Right lung (tissue), 5 donors: ENCODE data around the gene ARHGAP35. TPM values are rescaled to one million over a fixed set of nuclear protein-coding genes. Genes with fewer than 3 reads are reported as not detected.
A peak's percentile ranks its signal among the peaks of the same experiment; 100 is the strongest.
"Not testable (repeated sequence)": the region's sequence is repeated elsewhere in the genome, so short reads cannot be mapped to it uniquely, and the experiment has no call there.

ENCODE experiments used
- DNase-seq, 2 donors: peaks; one replicate each; pipeline ENCODE4 v3.0.0-alpha.2; 2013
- polyA plus RNA-seq, 5 donors: library from polyadenylated mRNA; unstranded; fragments of 120-200 nt; gene quantifications; one replicate each; pipeline versions ENCODE4 v1.2.1 to v1.2.3, GENCODE V29; 2013; ENCODE audit warnings: inconsistent platforms in 1 of 5, low replicate concordance in 1 of 5; ENCODE audit not compliant: insufficient read length in 5 of 5, insufficient read depth in 1 of 5

ARHGAP35 gene
- polyA plus RNA-seq, 5 donors = 36.7 to 45.7 (median 41.0) TPM

DNA sequence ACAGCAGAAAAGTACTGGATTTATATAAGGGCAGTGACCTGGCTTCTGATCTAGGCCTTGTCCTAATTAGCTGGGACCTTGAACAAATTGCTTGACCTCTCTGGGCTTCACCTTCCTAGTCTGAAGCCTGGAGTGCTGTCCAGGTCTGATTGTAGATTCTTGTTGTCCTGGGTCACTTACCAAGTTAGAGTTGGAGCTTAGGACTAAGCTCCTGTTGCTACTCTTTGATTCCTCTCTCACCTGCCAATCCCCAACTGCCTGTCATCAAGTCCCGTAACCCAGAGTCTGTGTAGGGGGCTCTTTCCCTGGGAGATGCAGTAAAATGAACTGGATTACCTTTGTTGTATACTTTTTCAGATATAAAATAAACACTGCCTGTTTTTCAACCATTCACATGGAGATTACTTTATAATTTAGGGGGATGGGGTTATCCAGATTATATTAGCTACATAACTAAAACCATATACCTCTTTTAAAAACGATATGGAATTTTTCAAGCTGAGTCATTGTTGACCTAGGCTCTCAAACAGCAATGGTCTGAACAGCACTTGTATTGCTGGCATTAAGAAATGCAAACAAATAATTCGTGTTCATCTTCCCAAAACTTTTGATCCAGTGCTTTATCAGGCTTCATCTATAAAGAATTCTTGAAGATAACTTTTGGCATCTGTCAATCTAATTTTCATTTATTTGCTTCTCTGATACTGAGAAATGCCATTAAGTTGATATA is 5.8 kb downstream of the ARHGAP35 start:
- no peak for DNase-seq

DNA sequence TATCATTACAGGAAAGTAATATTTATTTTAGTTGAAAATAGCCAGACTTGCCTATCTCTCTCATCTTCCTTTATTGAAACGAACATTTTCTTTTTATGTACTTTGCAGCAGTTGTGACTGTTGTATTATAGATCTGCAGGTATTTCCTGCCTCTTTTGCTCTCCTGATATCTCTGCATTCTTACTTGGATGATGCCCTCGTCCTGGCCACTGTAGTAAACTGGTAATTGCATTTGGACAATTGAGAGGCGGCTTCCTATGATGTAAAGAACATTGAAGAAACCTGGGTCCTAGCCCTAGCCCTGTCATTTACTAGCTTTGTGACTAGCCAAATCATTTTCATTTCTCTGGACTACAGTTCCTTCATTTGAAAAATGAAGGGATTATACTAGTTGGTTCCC is 6.4 kb downstream of the ARHGAP35 start:
- no peak for DNase-seq

DNA sequence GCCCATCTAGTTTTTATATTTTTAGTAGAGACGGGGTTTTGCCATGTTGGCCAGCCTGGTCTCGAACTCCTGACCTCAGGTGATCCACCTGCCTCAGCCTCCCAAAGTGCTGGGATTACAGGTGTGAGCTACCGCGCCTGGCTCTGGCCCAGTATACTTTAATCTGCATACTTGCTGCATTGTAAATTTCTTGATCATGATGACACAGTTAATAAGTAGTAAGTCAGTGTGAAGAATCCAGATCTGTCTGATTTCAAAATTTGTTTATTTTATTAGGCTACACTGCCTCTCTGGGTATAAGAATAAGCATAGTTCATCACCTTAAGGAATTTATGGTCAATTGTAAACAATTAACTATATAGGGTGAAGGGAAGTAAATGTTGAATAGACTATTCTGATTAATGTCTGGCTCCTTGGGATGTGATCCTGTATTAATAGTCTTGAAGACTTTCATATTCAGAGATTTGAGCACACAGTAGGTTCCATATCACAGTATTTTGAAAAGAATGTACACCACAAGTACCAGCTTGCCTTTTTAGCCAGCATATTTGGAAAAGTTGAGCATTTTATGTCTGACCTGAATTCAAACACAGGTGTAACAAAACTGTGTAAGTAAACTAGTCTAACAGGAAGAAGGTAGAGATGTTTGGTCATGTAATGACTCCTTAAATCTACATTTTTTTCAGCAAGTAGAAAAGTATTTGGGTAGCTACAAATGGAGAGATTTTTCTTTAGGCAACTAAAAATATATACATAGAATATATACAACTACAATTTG is 7.4 kb downstream of the ARHGAP35 start:
- no peak for DNase-seq

DNA sequence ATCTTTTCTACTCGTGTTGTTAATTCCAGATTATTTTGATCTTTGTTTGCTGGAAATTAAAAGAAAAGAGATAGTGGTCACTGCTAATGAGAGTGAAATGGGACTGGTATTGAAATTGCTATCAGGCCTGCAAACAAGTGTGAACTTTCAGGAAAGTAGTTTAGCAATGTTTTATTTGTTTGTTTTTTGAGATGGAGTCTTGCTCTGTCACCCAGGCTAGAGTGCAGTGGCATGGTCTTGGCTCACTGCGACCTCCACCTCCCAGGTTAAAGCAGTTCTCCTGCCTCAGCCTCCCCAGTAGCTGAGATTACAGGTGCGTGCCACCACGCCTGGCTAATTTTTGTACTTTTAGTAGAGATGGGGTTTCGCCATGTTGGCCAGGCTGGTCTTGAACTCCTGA is 10.4 kb downstream of the ARHGAP35 start:
- not testable (repeated sequence) for DNase-seq

DNA sequence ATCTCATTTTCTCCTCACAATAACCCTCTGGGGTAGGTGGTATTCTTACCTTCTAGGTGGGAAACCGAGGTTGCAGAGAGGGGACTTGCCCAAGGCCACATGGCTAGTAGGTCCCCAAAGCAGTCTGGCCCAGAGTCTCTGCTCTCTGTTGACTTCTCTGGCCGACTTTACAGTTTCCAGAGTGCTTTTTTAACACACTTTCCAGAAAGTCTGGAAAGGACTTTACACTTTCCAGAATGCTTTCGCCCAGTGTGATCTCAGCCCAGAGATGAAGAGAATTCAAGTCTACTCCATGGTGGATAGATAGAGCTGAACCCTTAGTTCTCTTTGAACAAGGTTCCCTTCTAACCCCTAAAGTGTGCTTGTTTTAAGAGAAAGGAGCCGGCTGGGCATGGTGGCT is 12.2 kb downstream of the ARHGAP35 start:
- DNase-seq = no peak

DNA sequence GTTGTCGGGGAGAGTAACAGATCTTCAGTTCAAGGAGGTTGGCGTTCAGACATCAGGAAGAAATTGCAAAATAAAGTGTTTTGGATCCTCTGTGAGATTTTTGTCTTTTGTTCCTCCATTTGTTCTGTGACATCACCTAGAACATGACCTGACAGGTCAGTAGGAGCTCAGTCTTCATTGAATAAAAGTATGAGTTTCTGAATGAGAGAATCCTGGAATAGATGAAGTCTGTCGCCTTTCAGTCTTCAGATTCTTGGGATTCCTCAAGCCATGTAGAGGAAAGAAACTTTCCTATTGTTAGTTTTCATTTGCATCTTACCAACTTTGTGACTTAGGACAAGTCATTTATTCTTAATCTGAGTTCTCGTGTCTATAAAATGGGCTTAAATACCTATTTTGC is 14.4 kb downstream of the ARHGAP35 start:
- DNase-seq = no peak

DNA sequence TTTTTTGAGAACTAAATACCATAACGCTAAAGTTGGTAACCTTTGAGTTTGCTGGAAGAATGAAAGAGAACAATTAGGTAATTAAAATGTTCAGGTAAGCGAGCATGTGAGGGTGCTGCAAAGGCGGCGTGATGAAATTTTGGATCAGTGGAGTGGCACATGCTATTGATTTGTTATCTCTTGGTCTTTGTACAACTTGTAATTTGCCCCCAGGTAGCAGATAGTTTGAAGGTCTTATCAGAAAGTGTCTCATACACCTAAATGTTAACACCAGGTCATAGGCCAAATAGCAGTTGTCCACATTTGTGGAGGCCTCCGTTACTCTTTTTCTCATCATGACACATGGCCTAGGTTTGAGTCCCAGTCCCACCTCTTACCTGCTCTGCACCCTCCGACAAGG is 14.9 kb downstream of the ARHGAP35 start:
- no peak for DNase-seq

DNA sequence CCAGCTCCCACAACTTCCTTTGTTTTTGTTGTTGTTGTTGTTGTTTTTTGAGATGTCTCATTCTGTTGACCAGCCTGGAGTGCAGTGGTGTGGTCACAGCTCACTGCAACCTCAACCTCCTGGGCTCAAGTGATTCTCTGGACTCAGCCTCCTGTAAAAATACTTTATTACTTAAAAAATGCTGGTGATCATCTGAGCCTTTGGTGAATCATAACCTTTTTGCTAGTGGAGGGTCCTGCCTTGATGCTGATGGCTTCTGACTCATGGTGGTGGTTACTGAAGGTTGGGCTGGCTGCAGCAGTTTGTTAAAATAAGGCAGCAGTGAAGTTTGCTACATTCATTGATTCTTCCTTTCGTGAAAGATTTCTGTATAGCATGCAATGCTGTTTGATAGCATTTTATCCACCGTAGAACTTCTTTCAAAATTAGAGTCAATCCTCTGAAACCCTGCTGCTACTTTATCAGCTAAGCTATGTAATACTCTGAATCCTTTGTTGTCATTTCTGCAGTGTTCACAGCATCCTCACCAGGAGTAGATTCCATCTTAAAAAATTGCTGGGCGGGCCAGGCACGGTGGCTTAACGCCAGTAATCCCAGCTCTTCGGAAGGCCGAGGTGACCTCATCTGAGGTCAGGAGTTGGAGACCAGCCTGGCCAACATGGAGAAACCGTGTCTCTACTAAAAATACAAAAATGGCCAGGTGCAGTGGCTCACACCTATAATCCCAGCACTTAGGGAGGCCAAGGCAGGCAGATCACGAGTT is 18.0 kb downstream of the ARHGAP35 start:
- no peak for DNase-seq

DNA sequence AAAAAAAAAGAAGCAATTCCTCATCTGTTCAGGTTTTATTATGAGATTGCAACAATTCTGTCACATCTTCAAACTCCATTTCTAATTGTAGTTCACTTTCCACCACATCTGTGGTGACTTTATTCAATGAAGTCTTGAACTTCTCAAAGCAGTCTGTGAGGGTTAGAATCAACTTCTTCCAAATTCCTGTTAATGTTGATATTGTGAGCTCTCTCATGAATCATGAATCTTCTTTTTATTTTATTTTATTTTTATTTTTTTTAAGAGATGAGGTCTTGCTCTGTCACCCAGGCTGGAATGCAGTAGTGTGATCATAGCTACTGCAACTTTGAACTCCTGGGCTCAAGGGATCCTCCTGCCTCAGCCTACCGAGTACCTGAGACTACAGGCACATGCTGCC is 19.6 kb downstream of the ARHGAP35 start:
- DNase-seq = no peak

DNA sequence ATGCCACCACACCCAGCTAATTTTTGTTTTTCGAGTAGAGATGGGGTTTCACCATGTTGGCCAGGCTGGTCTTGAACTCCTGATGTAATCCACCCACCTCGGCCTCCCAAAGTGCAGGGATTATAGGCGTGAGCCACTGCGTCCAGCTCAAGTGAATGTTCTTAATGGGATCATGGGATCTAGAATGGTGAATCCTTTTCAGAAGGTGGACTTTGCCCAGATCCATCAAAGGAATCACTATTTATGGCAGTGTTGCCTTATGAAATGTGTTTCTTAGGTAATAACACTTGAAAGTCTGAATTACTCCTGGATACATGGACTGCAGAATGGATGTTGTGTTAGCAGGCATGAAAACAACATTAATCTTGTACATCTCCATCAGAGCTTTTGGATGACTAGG is 20.3 kb downstream of the ARHGAP35 start:
- DNase-seq = no peak

DNA sequence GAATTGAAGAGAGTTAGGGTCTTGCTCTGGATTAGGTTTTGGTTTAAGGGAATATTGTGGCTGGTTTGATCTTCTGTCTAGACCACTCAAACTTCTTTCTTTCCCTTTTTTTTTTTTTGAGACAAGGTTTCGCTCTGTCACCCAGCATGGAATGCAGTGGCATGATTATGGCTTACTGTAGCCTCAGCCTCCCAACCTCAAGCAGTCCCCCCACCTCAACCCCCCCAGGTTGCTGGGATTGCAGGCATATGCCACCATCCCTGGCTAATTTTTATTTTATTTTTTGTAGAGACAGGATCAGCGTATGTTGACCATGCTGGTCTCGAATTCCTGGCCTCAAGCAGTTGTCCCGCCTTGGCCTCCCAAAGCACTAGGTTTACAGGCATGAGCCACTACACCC is 21.2 kb downstream of the ARHGAP35 start:
- no peak for DNase-seq

DNA sequence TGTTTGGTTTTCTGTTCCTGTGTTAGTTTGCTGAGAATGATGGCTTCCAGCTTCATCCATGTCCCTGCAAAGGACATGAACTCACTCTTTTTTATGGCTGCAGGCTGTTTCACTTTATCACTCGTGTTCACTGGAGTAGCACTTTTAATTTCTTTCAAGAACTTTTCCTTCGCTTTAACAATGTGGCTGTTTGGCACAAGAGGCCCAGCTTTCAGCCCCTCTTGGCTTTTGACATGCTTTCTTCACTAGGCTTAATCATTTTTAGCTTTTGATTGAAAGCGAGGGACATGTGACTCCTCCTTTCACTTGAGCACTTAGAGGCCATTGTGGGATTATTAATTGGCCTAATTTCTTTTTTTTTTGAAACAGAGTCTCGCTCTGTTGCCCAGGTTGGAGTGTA is 22.0 kb downstream of the ARHGAP35 start:
- DNase-seq = not testable (repeated sequence)

DNA sequence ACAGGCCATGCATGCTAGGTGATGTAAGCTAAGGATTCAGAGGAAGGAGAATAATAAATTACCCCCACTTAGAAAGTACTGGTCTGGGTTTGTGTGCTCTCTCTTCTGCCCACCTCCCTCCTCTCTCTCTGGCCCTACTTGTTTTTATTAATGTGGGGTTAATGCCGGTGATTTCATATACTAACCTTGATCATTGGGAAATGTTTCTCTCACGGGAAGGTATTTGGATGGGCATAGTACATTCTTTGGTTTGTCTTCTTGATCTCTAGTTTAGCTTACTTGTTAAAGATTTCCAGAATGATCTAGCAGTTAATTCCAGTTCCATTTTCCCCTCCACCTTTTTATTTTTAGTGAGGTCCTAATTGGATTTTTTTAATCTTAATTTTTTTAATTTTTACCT is 24.6 kb downstream of the ARHGAP35 start:
- DNase-seq = no peak

DNA sequence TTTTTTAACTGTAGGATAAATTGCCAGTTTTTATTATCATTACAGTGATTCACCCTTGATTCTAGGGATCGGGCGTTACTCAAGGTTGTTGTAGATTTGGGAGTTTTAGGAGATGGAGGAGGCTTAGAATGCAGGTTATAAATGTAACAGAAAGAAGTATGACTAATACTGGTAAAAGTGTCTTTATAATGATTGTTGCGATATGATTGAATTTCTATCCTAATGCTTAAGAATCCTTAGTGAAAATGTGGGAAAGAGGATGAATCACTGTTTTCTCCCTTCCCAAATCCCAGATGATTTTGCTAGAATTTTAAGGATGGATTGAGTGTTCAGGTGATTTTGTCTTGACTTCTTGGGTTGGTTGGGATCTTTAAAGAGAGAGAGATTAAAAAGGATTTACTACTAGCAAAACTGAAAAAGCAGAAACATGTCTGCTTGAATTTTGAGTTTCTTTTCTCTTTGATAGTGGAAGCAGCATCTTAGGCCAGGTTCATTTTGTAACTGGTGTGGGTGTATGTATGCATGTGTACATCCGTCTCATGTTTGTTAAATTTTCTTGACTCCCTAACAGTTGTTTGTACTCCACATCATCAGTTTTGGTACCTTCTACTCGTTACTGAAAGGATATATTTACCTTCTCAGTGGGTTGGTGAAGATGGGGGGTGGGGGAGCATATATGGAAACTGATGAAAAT is 25.9 kb downstream of the ARHGAP35 start:
- no peak for DNase-seq

DNA sequence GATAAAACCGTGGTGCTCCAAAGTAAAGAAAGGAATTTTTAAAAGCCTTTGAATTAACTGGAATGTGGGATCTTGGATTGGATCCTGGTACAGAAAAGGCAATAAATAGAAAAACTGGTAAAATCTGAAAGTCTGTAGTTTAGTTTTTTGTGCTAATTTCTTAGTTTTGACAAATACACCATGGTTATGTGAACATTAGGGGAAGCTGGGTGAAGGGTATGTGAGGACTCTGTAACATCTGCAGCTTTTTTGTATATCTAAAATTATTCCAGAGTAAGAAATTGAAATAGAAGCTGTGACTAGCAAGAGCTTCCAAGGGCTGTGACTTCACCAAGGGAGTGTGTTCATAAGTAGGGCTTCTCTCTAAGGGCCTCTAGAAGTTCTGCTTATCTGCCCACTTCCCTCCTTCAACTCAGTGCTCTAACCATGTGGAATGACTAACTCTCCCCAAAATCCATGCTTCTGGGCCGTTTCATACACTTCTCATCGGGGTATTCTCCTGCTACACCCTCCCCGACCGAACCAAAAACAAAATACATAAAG is 26.5 kb downstream of the ARHGAP35 start:
- no peak for DNase-seq

DNA sequence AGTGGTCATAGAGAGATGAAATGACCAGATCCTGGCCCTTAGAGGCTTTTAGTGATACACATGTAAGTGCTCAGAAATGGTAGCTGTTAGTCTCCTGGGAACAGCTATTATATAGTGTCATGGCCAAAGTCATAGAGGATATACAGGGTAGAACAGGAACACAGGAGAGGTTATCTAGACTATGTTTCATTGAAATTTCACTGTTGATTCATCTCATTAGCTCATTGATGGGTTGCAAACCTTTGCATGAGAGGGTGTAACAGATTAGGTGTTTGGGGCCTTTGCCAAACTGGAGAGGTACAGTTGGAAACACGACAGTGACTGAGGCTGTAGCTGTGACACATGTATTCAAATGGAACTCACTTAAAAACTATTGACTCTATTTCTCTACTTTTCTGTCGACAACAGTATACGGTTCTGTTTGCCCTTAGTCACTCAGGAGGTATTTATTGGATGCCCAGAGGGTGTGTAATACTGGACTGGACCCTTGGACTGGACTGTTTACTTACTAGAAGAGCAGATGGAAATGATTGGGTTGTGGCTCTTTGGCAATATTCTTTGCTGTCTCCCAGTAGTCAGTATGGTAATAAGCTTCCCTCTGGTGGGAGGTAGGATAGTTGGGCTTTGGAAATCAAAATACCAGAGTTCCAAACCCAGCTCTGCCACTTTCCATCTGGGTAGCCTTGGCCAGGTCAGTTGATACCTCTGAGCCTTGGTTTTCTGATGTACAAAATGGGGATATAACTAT is 29.8 kb downstream of the ARHGAP35 start:
- DNase-seq = no peak

DNA sequence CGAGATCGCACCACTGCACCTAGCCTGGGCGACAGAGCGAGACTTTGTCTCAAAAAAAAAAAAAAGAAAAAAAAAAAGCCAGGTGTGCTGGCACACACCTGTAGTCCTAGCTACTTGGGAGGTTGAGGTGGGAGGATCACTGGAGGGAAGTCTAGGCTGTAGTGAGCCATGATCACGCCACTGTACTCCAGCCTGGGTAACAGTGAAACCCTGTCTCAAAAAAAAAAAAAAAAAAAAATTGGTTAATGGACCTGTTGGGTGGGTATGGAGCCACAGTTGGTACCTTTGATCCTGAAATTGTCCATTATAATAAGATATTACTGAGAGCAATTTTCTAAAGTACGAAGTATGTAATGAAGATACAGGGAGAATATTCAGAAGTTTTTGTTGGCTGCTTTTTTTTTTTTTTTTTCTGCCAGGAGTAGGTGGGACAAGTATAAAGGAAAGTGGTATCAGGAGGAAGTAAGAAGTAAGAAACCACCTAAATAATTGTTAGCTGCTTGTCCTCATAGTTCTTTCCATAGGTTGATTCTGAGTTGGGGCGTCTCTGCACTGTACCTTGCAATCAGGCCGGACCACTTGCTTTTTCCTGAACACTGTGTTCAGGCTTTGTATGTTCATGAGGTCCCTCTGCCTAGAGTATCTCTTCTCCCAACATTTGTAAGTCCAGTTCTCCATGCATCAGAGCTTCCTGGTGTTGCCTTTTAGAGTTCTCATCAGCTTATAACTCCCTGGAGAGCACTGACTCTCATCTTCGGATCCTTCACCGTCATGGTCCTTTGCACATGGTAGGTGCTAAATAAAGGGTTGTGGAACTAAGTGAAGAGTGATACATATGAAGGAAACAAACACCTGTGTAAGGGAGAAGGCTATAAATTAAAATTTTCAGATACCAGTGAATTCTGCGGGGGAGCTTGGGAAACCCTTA is 31.7 kb downstream of the ARHGAP35 start:
- no peak for DNase-seq

DNA sequence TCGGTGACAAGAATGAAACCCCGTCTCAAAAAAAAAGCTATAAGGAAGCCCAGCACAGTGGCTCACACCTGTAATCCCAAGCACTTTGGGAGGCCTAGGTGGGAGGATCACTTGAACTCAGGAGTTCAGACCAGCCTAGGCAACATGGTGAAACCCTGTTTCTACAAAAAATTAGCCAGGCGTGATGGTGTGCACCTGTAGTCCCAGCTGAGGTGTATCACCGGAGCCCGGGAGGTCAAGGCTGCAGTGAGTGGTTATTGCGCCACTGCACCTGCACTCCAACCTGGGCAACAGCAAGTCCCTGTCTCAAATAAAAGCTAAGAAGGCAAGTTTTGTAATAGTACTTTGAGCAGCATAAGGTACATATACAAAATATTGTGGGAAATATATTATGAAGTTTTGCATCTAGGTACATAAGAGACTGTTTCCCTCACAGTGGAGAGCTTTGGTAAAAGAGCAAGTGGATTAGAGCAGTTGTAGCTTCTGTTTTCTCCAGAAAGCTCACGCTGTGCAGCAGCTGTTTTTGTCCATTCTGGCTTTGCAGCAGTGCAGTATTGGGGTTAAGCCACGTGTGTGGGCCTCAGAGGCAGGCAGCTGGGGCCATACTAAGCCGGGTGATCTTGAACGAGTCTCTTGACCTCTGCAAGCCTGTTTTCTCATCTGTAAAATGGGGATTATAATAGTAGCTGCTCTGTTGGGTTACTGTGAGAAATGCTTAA is 35.4 kb downstream of the ARHGAP35 start:
- no peak for DNase-seq

DNA sequence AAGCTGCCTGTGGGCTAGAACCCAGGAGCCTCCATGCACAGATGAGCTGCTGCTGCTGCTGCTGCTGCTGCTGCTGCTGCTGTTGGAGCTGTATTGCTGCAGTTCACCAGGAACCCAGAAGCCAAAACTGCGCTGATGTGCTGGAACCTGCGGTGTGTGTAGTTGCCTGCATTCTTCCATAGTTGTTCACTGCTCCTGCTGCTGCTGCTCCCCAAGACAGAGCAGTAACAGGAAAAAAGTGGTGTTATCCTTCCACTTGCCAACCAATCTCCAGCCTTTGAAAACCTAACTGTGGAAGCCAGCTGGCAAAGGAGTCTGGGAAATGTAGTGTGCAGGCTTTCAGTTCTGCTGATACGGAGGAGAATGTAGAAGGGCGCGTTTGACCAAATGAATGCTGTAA is 37.9 kb downstream of the ARHGAP35 start:
- peak in 1 of 2 donors; percentile 24 for DNase-seq
